ENCODE measurements around the gene CD69.

CD69 gene

GRCh38 chr12:9782547-9783382, 22.1 kb upstream of the CD69 start:
- in situ Hi-C loops (cut with MboI; ENCODE audit: low sequenced_read_pairs): no loop called here

DNA sequence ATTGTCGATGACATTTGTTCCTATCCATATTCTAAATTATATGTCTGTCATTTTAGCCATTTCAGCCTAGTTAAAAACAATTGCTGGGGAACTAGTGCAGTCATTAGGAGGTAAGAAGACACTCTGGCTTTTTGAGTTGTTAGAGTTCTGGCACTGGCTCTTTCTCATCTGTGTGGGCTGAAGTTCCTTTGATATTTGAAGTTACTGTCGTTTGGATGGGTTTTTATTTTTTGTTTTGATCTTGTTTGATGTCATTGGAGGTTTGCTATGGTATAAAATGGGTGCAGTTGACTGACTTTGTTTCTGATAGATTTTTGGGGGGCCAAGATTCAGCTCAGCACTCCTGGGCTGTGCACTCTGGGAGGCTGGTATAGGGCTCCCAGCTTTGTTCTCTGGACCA, 20.7 kb upstream of the CD69 start:
- in situ Hi-C loops (cut with MboI; ENCODE audit: low sequenced_read_pairs): no loop called here

- in situ Hi-C loops (cut with MboI; ENCODE audit: low sequenced_read_pairs): no loop called here
Observed at GRCh38 chr12:9779209-9779608, 18.5 kb upstream of the CD69 start.

DNA sequence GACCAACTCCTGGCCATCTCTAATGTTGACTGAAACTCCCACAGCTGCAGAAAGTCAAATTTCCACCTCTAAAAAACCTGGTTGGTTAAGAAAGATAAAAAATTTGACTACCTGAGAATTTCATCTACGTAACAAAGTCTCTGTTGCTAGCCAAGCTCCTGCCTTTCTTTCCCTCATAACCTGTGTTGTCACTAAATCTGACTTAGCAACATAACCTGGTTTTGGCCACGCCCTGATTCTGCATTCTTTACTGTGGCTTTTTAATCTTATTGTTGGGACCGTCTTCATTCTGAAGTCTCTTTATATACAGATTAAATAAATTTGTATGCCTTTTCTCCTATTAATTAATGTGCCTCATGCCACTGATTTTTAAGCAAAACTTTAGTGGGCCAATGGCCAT, 16.1 kb upstream of the CD69 start:
- in situ Hi-C loops (cut with MboI; ENCODE audit: low sequenced_read_pairs): no loop called here

DNA sequence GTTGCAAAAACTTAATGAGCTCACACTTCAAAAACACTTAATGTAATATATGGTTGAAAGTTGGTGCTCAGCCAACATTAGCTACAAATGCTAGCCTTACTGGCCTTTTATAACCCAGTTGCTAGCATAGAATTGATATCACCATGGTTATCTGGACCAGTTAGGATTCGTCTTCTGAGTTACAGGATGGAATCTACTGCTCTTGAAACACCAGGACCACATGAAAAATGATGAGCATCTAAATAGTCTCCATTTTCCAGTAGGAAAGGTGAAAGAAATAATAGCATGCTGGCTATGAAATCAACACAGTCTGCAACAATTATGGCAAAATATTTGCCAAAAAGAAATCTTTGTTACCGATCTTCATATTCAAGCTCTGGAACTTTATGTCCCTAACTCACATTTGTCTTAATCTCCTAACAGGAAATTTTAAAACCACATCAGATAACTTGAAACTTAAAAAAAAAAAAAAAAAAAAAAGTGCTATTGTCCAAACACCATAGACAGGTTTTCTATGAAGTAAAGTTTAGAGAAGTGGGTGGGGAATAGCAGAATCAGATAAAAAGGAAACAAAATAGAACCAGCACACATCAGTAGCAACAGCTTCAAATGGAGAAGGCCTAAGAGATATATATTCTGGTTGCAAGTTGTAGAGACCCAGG, 12.6 kb upstream of the CD69 start:
- in situ Hi-C loops (cut with MboI; ENCODE audit: low sequenced_read_pairs): no loop called here

DNA sequence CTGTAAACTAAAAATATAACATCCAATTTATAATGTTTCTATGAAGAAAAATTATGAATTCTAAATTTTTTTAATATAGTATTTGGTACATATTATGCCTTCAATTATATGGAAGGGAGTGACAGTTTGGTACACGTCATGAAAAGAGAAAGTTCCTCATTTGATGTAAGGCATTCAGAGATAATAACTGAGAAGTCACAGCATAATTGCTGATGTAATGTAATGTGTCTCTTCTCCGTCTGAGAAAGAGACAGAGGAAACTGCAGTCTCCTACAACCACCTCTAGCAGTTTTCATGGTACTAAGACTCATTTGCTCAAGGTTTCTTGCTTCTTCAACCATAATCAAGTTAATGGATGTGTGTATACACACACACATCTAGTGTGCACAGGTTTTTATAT, 2.3 kb upstream of the CD69 start:
- in situ Hi-C loops (cut with MboI; ENCODE audit: low sequenced_read_pairs): no loop called here

GRCh38 chr12:9762369-9762768, 1.7 kb upstream of the CD69 start:
- in situ Hi-C loops (cut with MboI; ENCODE audit: low sequenced_read_pairs): no loop called here

GRCh38 chr12:9761419-9761781, 699 bp upstream of the CD69 start:
- in situ Hi-C loops (cut with MboI; ENCODE audit: low sequenced_read_pairs): no loop called here

GRCh38 chr12:9760120-9760519, 581 bp downstream of the CD69 start:
- in situ Hi-C loops (cut with MboI; ENCODE audit: low sequenced_read_pairs): no loop called here

DNA sequence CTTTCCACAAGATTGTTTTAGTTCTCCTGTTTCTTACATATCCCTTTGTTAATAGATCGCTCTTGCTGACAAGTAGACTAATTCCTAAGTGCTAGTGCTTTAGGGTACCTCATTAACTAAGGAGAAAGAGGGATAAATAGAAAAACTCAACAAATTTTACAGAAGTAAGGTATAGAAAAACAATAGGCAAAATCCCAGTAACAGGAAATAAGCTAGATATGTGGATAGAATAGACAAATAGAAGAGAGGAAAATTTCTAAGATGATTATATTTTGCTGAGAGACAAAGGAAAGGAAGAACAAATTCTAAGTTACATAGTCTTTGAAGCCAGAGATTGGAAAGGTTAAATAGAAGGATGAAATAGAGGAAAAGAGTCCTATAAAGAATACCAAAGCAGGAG, 1.0 kb downstream of the CD69 start:
- in situ Hi-C loops (cut with MboI; ENCODE audit: low sequenced_read_pairs): no loop called here

GRCh38 chr12:9758119-9758518, 2.6 kb downstream of the CD69 start:
- in situ Hi-C loops (cut with MboI; ENCODE audit: low sequenced_read_pairs): no loop called here

GRCh38 chr12:9757433-9758025, 3.2 kb downstream of the CD69 start:
- in situ Hi-C loops (cut with MboI; ENCODE audit: low sequenced_read_pairs): no loop called here

GRCh38 chr12:9756706-9757105, 4.0 kb downstream of the CD69 start:
- in situ Hi-C loops (cut with MboI; ENCODE audit: low sequenced_read_pairs): no loop called here

- in situ Hi-C loops (cut with MboI; ENCODE audit: low sequenced_read_pairs): no loop called here
Observed at GRCh38 chr12:9756170-9756569, 4.5 kb downstream of the CD69 start.

- in situ Hi-C loops (cut with MboI; ENCODE audit: low sequenced_read_pairs): no loop called here
Observed at GRCh38 chr12:9755567-9755966, 5.1 kb downstream of the CD69 start.

DNA sequence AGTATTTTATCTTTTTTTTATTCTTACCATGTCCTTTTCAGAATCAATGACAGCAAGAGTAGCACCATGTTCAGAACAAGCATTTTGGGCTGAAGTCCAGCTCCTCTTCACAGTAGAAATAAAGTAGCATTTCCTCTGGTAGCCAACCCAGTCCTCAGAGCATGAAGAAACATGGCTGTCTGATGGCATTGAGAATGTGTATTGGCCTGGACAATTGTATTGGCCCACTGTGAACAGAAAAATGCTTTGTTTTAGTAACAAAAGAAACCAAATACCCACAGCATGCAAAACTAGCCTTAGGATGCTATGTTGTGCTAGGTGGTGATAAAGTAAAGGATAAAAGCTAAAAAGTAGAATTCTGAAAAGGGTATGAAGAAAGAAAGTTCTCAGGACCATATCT, 5.7 kb downstream of the CD69 start:
- in situ Hi-C loops (cut with MboI; ENCODE audit: low sequenced_read_pairs): no loop called here

GRCh38 chr12:9754099-9754927, 6.4 kb downstream of the CD69 start:
- in situ Hi-C loops (cut with MboI; ENCODE audit: low sequenced_read_pairs): no loop called here

DNA sequence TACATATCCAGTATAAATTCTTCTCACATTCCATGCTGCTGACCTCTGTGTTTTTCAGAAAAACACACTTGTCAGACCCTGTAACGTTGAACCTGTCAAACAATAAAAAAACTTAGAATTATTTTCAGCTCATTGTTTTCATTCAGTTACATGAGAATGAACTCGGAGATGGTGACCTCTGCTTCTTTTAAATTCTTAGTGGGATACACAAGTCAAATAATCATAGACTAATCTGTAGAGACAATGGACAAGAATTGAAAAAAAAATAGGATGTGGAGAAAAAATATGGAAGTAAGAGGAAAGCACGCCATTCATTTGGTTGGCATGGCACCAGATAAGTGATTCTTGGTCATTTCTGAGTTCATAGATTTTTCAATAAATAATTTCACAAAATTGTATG, 7.2 kb downstream of the CD69 start:
- in situ Hi-C loops (cut with MboI; ENCODE audit: low sequenced_read_pairs): no loop called here

GRCh38 chr12:9753073-9753472, 7.6 kb downstream of the CD69 start:
- in situ Hi-C loops (cut with MboI; ENCODE audit: low sequenced_read_pairs): no loop called here

GRCh38 chr12:9752145-9752933, 8.4 kb downstream of the CD69 start:
- in situ Hi-C loops (cut with MboI; ENCODE audit: low sequenced_read_pairs): no loop called here

Measured in HL-60/S4 treated with retinoic acid at 250 ng/mL for 4 days and 3 days (cell line).